T-helper 1 cell treated with Interleukin-12 subunit alpha and Interleukin-12 subunit beta and Interleukin-4 antibody, amounts not matched to agents 30 ng/mL and 1 ng/mL, for 36 hours (primary cell): ENCODE results near the gene CREB3L2. TPM values are rescaled to one million over a fixed set of nuclear protein-coding genes. Genes with fewer than 3 reads are reported as not detected.
"Not testable (repeated sequence)": the region's sequence is repeated elsewhere in the genome, so short reads cannot be mapped to it uniquely, and the experiment has no call there.

ENCODE experiments used
- intact Hi-C: fragments of 100-400 bp; cut with micrococcal nuclease; formaldehyde crosslinking; loops from one replicate; pipeline ENCODE4 v1.15.1; 2024
- total RNA-seq: library from RNA; stranded (reverse); gene quantifications from 2 replicates; pipeline ENCODE4 v1.2.3, GENCODE V29; 2022

CREB3L2 gene
- total RNA-seq, 1 donor from 2014 or later, result 51.4 TPM

DNA sequence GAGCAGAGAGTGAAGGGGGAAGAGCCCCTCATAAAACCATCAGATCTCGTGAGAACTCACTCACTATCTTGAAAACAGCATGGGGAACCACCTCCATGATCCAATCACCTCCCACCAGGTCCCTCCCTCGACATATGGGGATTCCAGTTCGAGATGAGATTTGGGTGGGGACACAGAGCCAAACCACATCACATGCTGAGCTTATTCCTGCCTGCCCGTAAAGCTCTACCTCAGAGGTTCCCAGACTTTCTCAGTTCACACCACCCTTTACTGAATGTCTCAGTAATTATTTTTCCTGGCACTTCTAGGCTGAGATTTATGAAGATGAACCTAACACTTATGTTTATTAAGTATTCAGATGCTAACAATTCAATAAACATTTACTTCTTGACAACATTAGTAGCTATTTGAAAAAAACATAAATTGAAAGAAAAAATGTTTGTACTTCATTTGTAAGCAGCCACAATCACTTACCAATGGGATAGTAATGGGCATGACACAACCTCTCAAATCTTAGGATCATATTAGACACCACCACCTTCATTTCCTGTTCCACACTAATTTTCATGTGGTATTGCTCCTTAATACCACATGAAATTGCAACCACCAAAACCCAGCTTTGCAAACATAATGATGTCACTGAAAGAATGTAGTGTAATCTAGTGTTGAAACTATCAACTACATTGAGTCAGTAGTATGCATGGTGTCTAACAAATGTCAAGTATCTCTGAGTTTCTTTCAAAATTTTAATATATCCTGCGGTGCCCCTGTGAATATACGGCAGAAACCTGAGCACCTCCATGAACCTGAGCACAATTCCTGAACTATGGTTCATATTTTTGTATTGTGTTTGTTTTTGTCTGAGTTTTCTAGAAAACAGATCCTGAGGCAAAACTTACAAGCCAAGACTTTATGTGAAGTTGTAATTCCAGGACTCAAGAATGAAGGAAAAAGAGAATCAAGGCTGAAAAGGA, 150.6 kb downstream of the CREB3L2 start:
- intact Hi-C loops, result no loop called here

DNA sequence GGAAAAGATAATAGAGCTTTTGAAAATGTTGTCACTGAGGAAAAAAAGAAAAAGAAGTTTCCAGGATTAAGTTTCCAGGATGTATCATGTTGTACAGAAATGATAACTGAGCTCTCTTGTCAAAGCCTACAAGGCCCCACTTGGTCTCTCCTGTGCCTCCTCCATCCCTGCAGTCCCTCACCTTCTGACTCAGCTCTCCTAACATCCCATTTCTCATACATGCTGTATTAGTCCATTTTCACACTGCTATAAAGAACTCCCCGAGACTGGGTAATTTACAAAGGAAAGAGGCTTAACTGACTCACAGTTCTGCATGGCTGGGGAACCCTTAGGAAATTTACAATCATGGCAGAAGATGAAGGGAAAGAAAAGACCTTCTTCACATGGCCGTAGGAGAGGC, 151.3 kb downstream of the CREB3L2 start:
- intact Hi-C loops, result no loop called here

GRCh38 chr7:137848095-137848494, 153.8 kb downstream of the CREB3L2 start:
- intact Hi-C loops, result no loop called here

GRCh38 chr7:137847568-137848050, 154.3 kb downstream of the CREB3L2 start:
- intact Hi-C loops, result loop anchor here (2.0 kb wide), 1 partner anchor 51 kb away; no protein-coding TSS in a partner anchor

DNA sequence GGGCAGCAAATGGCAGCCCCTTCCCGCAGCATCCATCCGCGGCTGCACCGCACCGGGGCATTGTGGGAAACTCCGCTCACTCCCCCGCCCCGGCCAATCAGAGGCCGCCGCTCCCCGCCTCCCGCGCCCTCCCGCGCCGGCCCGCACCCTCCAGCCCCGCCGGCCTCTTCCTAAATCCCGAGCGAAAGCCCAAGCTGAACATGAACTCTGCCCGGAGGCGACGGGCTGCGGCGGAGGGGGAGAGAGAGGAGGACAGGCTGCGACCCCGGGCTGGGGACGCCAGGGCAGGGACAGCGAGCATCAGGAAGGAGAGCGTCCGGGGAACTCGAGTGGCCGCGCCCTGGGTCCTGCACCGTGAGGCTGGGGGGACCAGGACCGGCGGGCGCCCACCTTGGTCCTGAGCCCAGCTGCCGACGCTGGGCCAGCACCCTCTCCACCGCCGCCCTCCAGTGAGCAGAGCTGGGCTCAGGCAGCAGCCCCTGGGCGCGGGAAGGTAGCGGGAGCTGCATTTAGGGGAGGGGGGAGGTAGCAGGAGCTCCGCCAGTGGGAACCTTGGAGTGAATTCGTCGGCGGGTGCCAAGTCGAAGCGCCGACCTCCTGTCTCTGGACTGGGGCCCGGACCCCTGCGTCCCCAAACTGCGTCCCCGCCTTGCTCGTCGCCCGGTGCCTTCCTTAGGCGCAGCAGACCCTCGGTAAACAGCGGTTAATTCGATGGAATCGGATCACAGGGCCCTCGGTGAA, 154.9 kb downstream of the CREB3L2 start, which contains the start of gene DGKI:
Gene DGKI (minus strand): TSS at position 148 of the 741 bp plus-strand sequence.
- intact Hi-C loops, result loop anchor here (2.0 kb wide), 1 partner anchor 52 kb away; no protein-coding TSS in a partner anchor

- intact Hi-C loops, result loop anchor here (2.0 kb wide), 1 partner anchor 52 kb away; no protein-coding TSS in a partner anchor
These were observed 155.4 kb downstream of the CREB3L2 start for GRCh38 chr7:137846549-137846826.

DNA sequence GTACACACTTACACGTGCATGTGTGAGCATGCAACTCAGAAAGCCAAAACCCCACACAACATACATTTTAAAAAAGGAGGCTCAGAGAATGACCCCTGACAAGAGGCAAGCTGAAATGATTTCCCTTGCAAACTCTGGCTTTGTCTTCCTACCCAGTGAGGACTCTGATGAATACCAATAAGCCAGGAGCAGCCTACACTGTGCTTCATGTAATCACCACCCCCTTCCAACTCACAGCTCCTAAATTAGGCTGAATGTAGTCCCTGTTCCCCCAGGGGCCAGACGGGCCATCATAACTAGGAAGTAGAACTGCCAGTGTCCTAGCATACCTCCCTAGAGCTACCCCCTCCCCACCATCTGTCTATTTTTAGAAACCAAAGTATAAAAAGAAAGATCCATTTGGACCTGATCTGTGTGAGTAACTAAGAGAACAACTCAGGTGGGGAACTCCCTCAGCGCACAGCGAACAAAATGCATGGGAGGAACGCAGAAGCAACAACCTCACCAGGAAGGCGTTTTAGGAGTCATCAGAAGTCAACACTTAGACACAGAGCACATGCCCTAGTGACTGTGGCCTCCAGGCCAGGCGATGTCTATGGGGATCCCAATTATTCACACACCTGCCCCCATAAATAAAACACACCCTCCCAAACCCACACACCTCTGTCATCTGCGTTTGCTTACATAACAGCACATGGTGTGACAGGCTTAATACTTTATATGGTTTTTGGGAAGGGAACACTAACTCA, 157.0 kb downstream of the CREB3L2 start:
- intact Hi-C loops, result no loop called here

DNA sequence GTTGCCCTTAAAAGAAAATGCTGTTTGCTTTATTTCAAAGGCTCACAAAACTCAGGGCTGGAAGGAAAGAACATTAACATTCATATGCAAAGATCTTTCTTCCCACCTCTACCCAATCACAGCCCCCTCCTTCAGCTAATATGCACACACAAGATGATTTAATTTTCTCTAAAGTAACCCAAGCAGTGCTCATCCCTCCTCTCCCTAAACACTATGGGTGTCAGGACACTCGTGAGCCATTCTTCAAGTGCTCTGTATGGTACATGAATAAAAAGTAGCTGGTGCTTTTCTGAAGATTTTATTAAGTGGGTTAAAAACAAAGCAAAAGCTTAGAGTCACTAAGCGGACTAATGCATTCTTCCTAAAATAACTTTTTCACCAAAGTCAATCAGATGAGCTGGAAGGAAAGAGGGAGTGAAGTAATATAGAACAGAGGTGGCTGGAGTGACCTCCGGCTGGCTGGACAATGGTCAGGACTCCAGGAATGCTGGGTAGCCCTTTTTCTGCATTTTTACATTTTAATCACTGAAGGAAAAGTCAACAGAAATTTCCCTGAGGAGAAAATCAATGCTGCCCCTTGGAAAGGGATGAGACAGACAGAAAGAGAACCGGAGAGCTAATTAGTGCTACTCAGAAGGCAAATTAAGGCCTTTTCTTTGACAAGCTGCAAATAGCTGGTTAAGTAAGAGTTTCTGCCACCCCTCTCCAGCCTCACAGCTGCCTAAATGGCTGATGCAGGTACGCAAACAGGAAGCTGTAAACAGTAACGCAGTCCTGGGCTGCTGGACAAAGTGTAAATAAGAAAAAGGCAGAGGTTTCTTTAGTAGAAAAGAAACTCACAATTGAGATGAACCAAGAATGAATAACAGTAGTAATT, 161.7 kb downstream of the CREB3L2 start:
- intact Hi-C loops, result no loop called here

- intact Hi-C loops, result no loop called here
These were observed 163.1 kb downstream of the CREB3L2 start for GRCh38 chr7:137838706-137839315.

- intact Hi-C loops, result no loop called here
These were observed 165.3 kb downstream of the CREB3L2 start for GRCh38 chr7:137836541-137836940.

GRCh38 chr7:137836113-137836509, 165.8 kb downstream of the CREB3L2 start:
- intact Hi-C loops, result no loop called here

GRCh38 chr7:137835486-137836112, 166.3 kb downstream of the CREB3L2 start:
- intact Hi-C loops, result no loop called here

GRCh38 chr7:137834552-137834951, 167.3 kb downstream of the CREB3L2 start:
- intact Hi-C loops, result no loop called here

- intact Hi-C loops, result not testable (repeated sequence)
These were observed 168.9 kb downstream of the CREB3L2 start for GRCh38 chr7:137832990-137833389.

- intact Hi-C loops, result no loop called here
These were observed 169.5 kb downstream of the CREB3L2 start for GRCh38 chr7:137832382-137832781.

DNA sequence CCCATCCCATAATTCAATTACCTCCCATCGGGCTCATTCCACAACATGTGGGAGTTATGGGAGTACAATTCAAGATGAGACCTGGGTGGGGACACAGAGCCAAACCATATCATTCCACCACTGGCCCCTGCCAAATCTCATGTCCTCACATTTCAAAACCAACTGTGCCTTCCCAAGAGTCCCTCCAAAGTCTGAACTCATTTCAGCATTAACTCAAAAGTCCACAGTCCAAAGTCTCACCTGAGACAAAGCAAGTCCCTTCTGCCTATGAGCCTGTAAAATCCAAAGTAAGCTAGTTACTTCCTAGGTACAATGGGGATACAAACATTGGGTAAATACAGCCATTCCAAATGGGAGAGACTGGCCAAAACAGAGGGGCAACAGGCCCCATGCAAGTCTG, 170.3 kb downstream of the CREB3L2 start:
- intact Hi-C loops, result not testable (repeated sequence)

- intact Hi-C loops, result no loop called here
These were observed 172.4 kb downstream of the CREB3L2 start for GRCh38 chr7:137829337-137829992.

DNA sequence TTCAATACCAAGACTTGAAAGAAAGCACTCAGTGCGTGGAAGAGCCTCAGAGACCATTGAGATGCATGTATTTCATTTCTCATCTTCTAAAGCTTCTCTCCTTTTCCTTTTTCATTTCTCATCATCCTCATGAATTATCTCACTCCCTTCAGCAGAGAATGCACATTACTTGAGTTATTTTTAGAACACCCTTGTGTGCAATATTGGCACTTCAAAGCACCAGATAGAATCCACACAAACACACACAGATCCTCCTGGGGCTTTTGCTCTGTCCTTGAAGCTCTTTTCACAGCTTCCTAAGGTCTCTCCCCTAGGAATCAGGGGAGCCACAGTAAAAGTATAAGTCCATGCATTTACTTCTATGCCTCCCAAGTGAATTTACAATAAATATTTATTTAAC, 173.4 kb downstream of the CREB3L2 start:
- intact Hi-C loops, result no loop called here

DNA sequence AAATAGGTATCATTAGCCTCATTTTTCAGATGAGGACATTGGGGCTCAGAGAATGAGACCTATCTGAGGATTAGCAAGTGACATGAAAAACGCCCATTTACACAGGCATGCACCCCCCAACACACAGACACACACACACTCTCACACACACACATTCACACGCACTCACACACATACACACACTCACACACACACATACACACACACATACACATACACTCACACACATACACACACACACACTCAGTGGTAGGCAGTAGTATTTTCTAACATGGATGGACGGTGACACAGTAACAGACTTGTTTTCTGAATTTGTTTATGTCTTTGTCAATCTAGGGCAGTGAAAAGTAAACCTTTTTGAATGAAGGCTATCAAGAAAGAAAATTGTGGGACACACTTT, 176.4 kb downstream of the CREB3L2 start:
- intact Hi-C loops, result no loop called here
